ENCODE data around the gene LCN2. TPM values are rescaled to one million over a fixed set of nuclear protein-coding genes. Genes with fewer than 3 reads are reported as not detected.

LCN2 gene
- total RNA-seq, 2 experiments from 2014 or later = not detected

DNA sequence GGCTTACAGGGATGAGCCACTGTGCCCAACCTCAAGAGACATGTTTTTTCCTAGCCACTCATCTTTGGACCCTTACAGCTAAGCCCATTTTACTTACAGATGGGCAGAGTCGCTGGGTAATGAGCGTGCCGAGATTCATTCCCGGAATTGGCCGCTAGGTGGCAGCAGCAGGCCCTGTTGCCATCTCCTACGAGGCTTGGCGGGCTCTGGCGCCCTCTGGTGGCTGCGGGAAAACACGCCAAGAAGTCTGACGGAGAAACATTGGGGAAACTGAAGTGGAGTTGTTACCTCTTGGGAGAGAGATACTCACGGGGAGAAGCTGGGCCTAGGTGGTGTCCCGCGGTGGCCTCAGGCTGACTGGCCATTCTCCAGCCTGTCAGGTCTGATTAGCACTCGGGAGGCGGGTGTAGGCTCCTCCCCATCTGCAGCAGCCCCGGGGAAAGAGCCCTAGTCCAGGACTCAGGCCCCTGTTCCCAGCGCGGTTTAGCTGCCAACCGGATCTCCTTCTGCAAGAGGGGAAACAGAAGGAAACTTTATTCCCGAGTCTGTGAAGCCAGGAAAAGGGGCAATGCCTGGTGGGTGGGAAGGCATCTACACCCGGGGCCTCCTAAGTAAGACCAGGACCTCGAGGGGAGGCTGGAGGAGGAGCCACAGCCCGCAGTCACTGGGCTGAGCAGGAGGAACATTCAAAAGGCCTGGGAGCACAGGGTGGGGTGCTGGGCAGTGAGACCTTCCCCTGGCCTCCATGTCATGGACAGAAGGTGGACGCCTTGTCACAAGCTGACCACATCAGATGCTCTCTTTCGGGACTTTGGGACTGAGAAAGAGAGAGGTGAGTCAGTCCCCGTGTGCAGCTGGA lies 31.4 kb upstream of the LCN2 start:
- Mint-ChIP-seq H3K9me3 (no peaks in the 10 kb centered on the region), H3K4me1 (ENCODE audit: low read depth) (peaks cover 10% of the 10 kb centered on the region), H3K36me3 (ENCODE audit: low read depth) (peaks cover 8% of the 10 kb centered on the region), H3K4me3 (no peak overlapping the region), H3K27ac (no peak overlapping the region), H3K27me3 (ENCODE audit: low read depth) (no peaks in the 10 kb centered on the region)
- CTCF ChIA-PET = interaction anchor here (0.5 to 3.4 kb wide), 40 partner anchors 8 to 550 kb away, joined by 3 to 24 read pairs (median 4); partner anchors contain the start of gene PTGES2
- intact Hi-C loops (cut with micrococcal nuclease) = loop anchor here (1.0 to 2.0 kb wide), 3 partner anchors 13 to 175 kb away; no protein-coding TSS in a partner anchor
- DNase-seq = peak; percentile 98

DNA sequence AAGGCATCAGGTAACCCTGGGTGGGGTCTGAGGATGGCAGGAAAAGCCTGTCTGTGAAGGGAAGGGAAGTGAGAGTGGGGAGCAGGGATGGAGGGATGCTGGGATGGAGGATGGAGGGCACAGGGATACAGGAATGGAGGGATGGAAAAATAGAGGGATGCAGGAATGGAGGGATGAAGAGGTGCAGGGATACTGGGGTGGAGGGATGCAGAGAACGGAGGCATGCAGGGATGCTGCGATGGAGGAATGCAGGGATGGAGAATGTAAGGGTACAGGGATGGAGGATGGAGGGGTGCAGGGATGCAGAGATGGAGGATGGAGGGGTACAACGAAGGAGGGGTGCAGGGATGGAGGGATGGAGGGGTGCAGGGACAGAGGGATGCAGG lies 30.8 kb upstream of the LCN2 start:
- no peak overlapping the region for H3K4me3 Mint-ChIP-seq
- H3K9me3 Mint-ChIP-seq = no peaks in the 10 kb centered on the region
- peaks cover 10% of the 10 kb centered on the region for H3K4me1 Mint-ChIP-seq (ENCODE audit: low read depth)
- H3K27me3 Mint-ChIP-seq (ENCODE audit: low read depth) = no peaks in the 10 kb centered on the region
- no peak for DNase-seq
- H3K36me3 Mint-ChIP-seq (ENCODE audit: low read depth) = peaks cover 6% of the 10 kb centered on the region
- intact Hi-C loops (cut with micrococcal nuclease) = no loop called here
- H3K27ac Mint-ChIP-seq = no peak overlapping the region
- CTCF ChIA-PET = interaction anchor here (0.5 to 3.4 kb wide), 22 partner anchors 8 to 549 kb away, joined by 3 to 24 read pairs (median 5); partner anchors contain the start of gene PTGES2

DNA sequence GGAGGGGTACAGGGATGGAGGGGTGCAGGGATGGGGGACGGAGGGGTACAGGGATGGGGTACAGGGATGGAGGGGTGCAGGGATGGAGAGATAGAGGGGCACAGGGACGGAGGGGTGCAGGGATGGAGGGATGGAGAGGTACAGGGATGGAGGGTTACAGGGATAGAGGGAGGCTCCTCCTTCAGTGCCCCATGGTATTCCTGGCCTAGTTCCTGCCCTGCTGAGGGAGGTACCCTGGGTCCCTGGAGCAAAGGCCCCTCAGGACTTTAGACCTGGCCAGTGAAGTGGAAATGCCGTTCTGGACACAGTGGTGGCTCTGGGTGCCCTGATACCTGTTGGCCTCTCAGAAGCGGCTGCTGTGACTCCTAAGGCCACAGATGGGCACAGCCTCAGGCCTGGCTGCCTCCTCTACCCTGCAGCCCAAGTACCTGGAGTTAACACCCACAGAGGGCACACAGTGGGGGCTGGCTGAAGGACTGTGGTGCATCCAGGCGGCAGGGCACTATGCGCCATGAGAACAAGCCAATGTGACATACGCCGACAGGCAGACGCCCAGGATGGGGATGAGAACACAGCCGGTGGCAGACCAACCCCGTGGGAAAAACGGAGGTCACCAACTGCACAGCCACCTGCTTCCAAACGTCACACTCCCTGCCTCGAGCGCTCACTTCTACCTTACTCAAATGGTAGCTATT lies 30.1 kb upstream of the LCN2 start:
- no peaks in the 10 kb centered on the region for H3K27me3 Mint-ChIP-seq (ENCODE audit: low read depth)

DNA sequence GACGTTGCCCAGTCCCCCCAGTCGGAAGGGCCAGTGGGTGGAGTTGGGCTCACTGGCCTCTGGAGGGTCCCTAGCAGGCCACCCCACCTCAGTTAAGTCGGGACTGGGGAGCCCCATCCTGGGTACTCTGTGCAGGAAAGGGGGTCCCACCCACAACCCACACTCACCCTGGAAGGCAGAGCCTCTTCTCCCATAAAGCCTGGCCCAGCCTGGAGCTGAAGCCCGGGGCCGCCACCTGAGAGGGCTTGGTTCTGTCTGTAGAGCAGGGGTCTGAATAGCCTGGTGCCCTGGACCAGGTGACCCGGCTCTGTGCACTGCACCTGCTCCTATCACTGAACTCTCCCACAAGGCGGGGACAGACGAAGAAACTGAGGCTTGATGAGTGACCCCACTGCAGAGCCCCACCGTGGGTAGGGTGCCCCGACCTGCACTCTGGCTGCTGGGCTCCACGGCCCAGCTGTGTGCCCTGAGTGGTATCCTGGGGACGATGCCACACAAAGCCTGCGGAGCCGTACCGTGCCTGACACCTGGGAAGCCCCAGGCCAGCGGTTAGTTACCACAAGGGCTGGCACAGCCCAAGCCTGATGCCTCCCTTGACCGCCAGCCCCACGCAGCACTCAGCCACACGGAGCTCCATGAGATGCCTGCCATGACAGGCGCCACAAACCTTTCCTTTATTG lies 29.1 kb upstream of the LCN2 start:
- Mint-ChIP-seq H3K27me3 (ENCODE audit: low read depth) (no peaks in the 10 kb centered on the region), H3K4me1 (ENCODE audit: low read depth) (peaks cover 15% of the 10 kb centered on the region), H3K9me3 (no peaks in the 10 kb centered on the region), H3K36me3 (ENCODE audit: low read depth) (peaks cover 4% of the 10 kb centered on the region), H3K4me3 (no peak overlapping the region), H3K27ac (no peak overlapping the region)
- no peak for DNase-seq
- CTCF ChIA-PET = interaction anchor here (1.2 to 1.4 kb wide), 4 partner anchors 9 to 176 kb away, joined by 3 to 6 read pairs (median 4); no protein-coding TSS in a partner anchor
- intact Hi-C loops (cut with micrococcal nuclease) = no loop called here

More for the DNA sequence above, 30.1 kb upstream of the LCN2 start:
- CTCF ChIA-PET = interaction anchor here (1.2 to 1.4 kb wide), 3 partner anchors 85 to 175 kb away, joined by 3 to 6 read pairs (median 4); no protein-coding TSS in a partner anchor
- intact Hi-C loops (cut with micrococcal nuclease) = no loop called here
- Mint-ChIP-seq H3K27ac (no peak overlapping the region), H3K9me3 (no peaks in the 10 kb centered on the region), H3K4me1 (ENCODE audit: low read depth) (peaks cover 10% of the 10 kb centered on the region), H3K36me3 (ENCODE audit: low read depth) (peaks cover 3% of the 10 kb centered on the region), H3K4me3 (no peak overlapping the region)
- no peak for DNase-seq

DNA sequence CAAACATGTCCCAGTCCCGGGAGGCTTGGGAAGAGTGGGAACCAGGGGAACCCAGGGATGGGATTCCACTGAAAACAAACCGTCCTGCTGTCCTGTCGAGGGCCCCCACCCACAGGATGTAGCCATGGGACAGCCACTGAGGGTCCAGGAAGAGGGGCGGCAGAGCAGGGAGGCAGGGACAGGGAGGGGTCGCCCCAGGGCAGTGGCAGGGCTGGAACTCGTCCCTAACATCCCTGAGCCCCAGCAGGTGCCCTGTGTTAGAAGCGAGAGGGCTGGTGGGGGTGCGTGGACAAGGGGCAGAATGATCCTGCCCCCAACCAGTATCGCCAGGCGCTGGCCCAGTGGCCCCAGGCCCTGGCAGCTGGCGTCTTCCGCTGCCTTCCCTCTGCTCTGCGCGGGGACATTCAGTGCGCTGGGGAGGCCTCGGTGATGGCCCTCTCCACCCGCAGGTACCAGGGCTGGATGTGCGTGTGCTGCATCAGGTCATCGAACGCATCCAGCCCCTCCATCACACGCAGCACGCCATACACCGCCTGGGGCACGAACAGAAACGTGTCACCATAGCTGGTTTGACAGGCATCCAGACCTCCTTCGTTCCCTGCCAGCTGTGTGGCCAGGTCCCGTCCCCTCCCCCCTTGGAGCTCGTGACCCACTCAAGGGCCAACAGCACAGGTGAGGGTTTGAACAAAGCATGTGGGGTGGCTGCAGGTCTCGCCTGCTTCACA lies 28.4 kb upstream of the LCN2 start:
- intact Hi-C loops (cut with micrococcal nuclease) = no loop called here
- no peak for DNase-seq
- peaks cover 21% of the 10 kb centered on the region for H3K4me1 Mint-ChIP-seq (ENCODE audit: low read depth)
- CTCF ChIA-PET = interaction anchor here (0.8 to 1.4 kb wide), 3 partner anchors 9 to 177 kb away, joined by 3 read pairs; no protein-coding TSS in a partner anchor
- H3K9me3 Mint-ChIP-seq = no peaks in the 10 kb centered on the region
- no peak overlapping the region for H3K4me3 Mint-ChIP-seq
- no peaks in the 10 kb centered on the region for H3K27me3 Mint-ChIP-seq (ENCODE audit: low read depth)
- peaks cover 4% of the 10 kb centered on the region for H3K36me3 Mint-ChIP-seq (ENCODE audit: low read depth)
- H3K27ac Mint-ChIP-seq = no peak overlapping the region

DNA sequence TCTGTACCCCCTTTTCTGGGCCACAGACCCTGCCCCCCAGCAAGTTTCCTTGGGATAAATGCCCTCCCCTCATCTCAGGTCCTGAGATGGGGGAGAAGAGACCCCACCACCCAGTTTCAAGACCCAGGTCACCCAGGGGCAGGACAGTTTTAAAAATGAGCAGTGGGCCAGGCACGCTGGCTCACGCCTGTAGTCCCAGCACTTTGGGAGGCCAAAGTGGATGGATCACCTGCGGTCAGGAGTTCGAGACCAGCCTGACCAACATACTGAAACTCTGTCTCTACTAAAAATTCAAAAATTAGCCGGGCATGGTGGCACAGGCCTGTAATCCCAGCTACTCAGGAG lies 27.8 kb upstream of the LCN2 start:
- Mint-ChIP-seq H3K27me3 (ENCODE audit: low read depth) (no peaks in the 10 kb centered on the region), H3K9me3 (no peaks in the 10 kb centered on the region), H3K4me1 (ENCODE audit: low read depth) (peaks cover 26% of the 10 kb centered on the region), H3K36me3 (ENCODE audit: low read depth) (peaks cover 4% of the 10 kb centered on the region), H3K27ac (no peak overlapping the region), H3K4me3 (no peak overlapping the region)
- intact Hi-C loops (cut with micrococcal nuclease) = no loop called here
- CTCF ChIA-PET = interaction anchor here (0.8 to 1.2 kb wide), 2 partner anchors 8 to 178 kb away, joined by 3 read pairs; no protein-coding TSS in a partner anchor
- no peak for DNase-seq

DNA sequence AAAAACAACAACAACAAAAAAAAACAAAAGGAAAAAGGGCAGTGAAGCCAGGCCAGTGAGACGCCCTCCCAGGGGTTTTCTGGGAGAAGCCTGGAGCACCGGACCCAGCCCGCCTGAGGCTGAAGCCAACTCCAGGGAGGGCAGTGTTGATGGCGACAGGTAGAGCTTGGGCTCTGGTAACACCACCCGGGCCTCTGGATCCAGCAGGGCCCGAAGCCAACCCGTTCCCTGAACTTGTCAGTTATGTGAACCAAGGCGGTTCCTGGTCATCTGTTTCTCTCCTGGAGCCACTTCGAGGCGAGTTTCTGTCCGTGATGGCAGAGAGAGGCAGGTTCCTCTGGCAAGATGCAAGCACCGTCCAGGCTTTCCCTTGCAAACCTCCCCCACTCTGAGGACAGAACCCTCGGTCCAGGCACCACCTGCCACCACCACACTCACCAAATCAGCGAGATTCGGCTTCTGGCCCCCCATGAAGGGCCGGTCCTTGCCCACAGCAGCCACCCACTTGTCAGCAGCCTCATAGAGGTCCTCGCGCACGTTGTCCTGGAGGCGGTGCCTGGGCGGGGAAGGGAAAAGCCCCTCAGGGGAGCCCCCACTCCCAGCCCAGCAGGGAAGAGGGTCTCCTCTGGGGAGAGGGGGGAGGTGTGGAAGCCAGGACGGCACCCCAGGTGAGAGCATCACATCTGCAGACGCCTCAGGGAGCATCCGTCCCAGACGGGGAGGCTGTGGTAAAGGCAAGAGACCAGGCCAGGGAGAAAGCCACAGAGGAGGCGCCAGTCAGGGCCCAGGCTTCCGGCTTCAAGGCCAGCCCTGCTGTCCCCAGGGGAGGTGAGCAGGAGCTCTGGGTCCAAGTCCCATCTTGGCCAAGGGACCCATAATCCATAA lies 27.1 kb upstream of the LCN2 start:
- intact Hi-C loops (cut with micrococcal nuclease) = no loop called here
- Mint-ChIP-seq H3K27ac (no peak overlapping the region), H3K4me3 (no peak overlapping the region), H3K4me1 (ENCODE audit: low read depth) (peaks cover 29% of the 10 kb centered on the region), H3K27me3 (ENCODE audit: low read depth) (no peaks in the 10 kb centered on the region), H3K36me3 (ENCODE audit: low read depth) (peaks cover 4% of the 10 kb centered on the region), H3K9me3 (no peaks in the 10 kb centered on the region)
- DNase-seq = no peak
- CTCF ChIA-PET = interaction anchor here (0.6 kb wide), 1 partner anchor 152 kb away, joined by 4 read pairs; no protein-coding TSS in a partner anchor

DNA sequence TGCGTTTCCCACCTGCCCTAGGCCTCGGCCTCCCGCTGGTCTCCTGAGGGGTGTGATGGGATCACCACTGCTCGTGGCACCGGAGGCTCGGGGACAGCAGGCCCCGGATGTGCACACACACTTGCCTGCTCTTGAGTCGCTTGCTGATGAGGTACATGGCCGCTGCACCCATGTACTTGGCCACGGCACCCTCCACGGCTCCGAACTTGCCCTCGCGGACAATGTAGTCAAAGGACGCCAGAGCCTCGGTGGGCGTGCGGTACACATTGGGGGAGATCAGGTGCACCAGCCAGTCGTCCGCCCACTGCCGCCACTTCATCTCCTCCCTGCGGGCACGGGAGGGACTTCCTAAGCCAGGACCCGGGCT lies 26.5 kb upstream of the LCN2 start:
- Mint-ChIP-seq H3K27ac (no peak overlapping the region), H3K27me3 (ENCODE audit: low read depth) (no peaks in the 10 kb centered on the region), H3K9me3 (no peaks in the 10 kb centered on the region), H3K36me3 (ENCODE audit: low read depth) (peaks cover 4% of the 10 kb centered on the region), H3K4me1 (ENCODE audit: low read depth) (peaks cover 26% of the 10 kb centered on the region), H3K4me3 (no peak overlapping the region)
- CTCF ChIA-PET = interaction anchor here (0.6 kb wide), 1 partner anchor 151 kb away, joined by 4 read pairs; no protein-coding TSS in a partner anchor
- intact Hi-C loops (cut with micrococcal nuclease) = no loop called here
- DNase-seq = no peak

DNA sequence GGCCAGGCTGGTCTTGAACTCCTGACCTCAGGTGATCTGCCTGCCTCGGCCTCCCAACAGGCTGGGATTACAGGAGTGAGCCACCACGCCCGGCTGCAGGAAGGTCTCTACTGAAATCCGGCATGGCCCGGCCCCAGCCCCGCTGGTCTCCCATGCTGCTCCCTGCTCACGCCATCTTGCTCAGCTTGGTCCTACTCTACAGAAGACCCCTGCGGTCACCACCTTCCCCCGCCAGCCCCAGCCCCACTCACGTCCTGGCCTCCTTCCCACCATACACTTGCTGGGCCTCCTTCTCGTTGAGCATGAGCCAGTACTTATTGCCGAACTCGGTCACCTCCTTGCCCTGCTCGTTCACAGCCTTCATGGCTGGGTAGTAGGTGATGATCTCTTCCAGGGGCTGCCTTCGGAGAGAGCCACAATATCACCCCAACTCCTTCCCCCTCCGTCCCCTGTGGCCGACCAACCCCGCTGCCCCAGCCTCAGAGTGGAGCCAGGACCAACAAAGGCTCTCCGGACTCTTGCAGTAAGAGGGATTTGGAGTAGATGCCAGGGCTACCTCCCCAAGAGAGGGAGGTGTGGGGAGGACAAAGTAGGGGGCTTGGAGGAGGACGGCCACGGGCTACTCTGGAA lies 25.7 kb upstream of the LCN2 start:
- Mint-ChIP-seq H3K9me3 (no peaks in the 10 kb centered on the region), H3K36me3 (ENCODE audit: low read depth) (peaks cover 4% of the 10 kb centered on the region), H3K4me1 (ENCODE audit: low read depth) (peaks cover 21% of the 10 kb centered on the region), H3K27me3 (ENCODE audit: low read depth) (no peaks in the 10 kb centered on the region), H3K4me3 (no peak overlapping the region), H3K27ac (no peak overlapping the region)
- intact Hi-C loops (cut with micrococcal nuclease) = no loop called here
- CTCF ChIA-PET = no interaction called here
- DNase-seq = no peak

DNA sequence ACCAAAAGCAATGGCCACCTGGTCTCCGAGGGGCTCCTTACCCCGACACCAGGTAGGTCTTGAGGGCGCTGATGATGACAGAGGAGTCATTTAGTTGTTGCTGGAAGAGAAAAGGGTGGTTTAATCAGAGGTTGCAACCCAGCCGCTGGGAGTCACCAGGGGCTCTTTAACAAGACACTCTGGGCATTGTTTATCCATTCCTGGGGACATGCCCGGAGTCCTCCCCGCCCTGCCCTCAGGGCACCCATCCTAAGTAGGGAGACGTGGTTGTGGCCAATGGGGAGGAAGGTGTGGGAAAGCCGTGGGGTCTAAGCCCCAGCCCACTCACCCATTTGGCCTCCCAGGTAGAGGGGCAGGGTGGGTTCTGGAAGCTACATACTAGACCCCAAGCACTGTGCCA lies 24.8 kb upstream of the LCN2 start:
- Mint-ChIP-seq H3K4me3 (no peak overlapping the region), H3K27me3 (ENCODE audit: low read depth) (no peaks in the 10 kb centered on the region), H3K4me1 (ENCODE audit: low read depth) (peaks cover 28% of the 10 kb centered on the region), H3K27ac (no peak overlapping the region), H3K9me3 (no peaks in the 10 kb centered on the region), H3K36me3 (ENCODE audit: low read depth) (peaks cover 4% of the 10 kb centered on the region)
- no peak for DNase-seq
- CTCF ChIA-PET = interaction anchor here (0.8 to 2.8 kb wide), 3 partner anchors 9 to 35 kb away, joined by 3 to 13 read pairs (median 3); no protein-coding TSS in a partner anchor
- intact Hi-C loops (cut with micrococcal nuclease) = no loop called here
